CD4-positive, alpha-beta T cell treated with Interleukin-17A for 4 hours (primary cell): ENCODE data around the gene GABRG3.

Experiments used
- DNase-seq: peaks from one replicate; pipeline ENCODE4 v3.0.0-alpha.2; 2020; ENCODE audit warnings: mixed read lengths

Gene GABRG3

GRCh38 chr15:27114473-27114872 is 143.5 kb downstream of the GABRG3 start:
- no peak for DNase-seq

DNA sequence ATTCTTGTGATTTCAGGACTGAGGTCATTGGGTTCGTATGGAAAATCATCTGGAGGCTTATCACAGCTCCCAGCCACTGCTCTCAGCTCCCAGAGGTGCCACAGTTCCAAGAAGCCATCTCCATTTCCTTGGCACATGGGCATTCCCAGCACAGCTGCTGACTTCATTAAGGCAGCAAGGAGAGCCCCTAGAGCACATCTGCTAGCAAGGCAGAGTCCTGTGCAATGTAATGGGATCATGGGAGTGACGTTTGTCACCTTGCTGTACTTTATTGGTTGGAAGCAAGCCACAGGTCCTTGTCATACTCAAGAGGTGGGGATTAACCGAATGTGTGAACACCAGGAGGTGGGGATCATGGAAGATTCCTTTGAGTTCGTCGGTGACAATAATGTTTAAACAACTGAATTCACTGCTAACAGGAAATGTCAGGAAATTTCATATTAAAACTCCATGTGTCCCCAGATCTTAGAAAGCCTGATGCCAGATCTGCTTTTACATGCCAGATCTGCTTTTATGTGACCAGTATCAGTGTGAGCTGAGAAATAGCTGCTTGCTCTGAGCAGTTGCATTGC is 148.8 kb downstream of the GABRG3 start:
- DNase-seq: no peak

DNA sequence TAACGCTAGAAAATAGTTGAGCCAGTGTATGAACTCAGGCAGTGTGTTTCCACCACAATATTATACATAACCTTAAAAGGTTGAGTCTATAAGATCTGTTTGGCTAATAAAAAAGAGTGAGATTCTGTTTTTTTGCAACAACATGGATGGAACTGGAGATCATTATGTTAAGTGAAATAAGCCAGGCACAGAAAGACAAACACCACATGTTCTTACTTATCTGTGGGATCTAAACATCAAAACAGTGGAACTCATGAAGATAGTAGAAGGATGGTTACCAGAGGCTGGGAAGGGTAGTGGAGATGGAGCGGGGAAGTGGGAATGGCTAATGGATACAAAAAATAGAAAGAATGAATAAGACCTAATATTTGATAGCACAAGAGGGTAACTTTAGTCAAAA is 150.7 kb downstream of the GABRG3 start:
- DNase-seq: no peak

- no peak for DNase-seq
These were observed 152.3 kb downstream of the GABRG3 start for GRCh38 chr15:27123291-27123690.

GRCh38 chr15:27123808-27124207 is 152.8 kb downstream of the GABRG3 start:
- DNase-seq: no peak

DNA sequence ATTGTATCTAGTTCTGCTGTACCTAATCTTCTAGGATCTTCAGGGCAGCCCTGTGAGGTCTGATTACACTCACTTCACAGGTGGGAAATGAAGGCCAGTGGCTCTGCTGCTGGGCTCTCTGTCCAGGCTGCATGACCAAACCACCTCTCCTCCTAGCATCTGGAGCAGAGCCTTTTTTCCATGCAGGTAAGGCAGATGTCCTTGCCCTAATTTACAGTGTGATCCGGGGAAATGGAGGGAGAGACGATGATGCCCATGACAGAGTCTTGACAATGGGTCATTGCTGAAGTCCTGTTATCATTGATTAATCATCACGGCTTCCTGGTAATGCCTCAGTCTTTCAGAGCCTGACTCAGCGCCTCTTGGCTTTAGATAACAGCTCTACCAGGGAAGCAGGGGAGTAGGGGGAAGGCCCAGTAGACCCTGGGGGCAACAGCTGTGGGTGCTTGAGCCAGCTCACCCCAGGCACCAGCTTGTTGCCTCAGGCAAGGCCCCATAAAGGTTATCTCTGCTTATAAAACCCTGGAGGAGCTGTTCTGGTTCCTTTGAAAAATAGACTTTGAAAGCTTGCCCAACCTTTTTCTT is 153.4 kb downstream of the GABRG3 start:
- no peak for DNase-seq

DNA sequence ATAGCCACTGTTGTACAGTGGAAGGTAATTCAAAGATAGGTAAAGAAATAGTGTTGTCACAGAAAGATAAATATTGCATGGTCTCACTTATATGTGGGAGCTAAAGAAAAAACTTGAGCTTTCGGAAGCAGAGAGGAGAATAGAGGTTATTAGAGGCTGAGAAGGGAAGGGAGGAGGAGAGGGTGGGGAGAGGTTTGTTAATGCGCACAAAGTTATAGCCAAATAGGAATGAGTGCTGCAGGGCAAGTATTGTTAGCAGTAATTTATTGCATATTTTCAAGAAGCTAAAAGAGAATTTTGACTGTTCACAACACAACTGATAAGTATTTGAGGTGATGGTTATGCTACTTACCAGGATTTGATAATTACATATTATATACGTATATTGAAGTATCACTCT is 154.2 kb downstream of the GABRG3 start:
- DNase-seq: no peak

GRCh38 chr15:27126449-27126848 is 155.5 kb downstream of the GABRG3 start:
- no peak for DNase-seq

DNA sequence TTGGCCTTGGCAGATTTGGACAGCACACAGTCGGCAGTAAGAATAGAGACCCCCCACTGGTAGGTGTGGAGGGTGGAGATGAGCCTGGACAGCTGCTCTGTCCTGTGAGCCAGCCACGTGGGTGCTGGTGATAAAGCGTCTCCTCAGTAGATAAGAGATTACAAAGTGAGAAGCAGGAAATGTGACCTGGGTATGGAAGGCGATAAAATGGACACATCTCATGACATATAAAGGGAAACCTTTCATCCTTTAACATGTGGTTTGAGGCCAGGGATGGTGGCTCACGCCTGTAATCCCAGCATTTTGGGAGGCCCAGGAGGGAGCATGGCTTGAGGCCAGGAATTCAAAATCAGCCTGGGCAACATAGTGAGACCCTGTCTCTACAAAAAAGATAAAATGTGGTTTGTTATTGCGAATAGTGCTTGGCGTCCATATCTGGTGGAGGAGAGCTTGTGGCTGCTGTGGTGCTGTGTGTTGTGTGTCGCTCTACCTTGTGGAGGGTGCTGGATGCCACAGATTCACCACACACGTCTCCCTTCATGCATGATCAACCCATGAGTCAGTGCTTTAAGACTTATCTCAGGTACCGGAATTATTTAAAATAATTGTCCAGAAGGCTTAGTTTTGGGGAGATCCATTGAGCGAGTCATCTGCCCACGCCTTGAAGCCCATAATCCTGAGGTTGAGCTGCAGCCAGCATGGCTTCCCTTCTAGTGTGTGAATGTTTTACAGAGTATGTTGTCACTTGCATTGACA is 157.0 kb downstream of the GABRG3 start:
- DNase-seq: no peak

GRCh38 chr15:27133249-27133648 is 162.3 kb downstream of the GABRG3 start:
- no peak for DNase-seq

GRCh38 chr15:27134481-27134880 is 163.5 kb downstream of the GABRG3 start:
- no peak for DNase-seq

GRCh38 chr15:27135151-27135550 is 164.2 kb downstream of the GABRG3 start:
- DNase-seq: no peak

GRCh38 chr15:27137127-27137526 is 166.1 kb downstream of the GABRG3 start:
- DNase-seq: no peak

GRCh38 chr15:27165590-27165989 is 194.6 kb downstream of the GABRG3 start:
- DNase-seq: no peak

DNA sequence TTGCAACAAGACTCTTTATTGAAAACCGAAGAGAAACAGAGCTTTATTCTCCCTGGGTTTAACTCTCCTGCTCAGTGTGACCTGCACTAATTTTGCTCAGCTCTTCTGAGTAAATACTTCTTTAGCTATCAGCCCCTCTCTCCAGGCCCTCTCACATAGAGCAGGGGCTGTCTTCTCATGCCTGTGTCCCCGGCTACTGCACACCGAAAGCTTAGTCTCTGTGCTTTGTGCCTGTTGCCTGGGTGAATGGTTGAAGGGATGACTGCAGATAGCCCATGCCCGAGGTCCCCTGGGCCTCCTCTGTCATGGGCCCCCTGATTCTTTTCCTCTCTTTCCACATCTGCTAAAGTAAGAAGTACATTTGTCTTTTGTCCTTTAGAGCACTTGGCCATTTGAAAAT is 195.9 kb downstream of the GABRG3 start:
- no peak for DNase-seq

DNA sequence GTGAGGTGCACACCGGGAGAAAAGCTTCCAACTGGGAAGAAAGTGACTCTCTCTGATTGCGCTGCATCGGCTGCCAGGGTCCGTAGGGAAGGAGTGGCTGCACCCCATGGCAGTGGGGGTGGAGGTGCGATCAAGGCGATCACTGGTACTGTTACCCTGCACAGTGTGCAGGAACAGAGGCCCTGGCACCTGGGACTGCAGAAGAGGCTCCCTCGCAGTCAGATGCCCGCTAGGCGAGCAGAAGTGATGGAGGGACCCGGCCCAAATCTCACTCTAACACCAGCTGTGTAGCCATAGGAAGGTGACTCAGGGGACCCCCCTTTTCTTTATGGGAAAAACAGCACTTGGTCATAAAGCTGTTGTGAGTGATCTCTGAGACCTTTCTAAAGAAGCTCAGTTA is 196.8 kb downstream of the GABRG3 start:
- DNase-seq: no peak

DNA sequence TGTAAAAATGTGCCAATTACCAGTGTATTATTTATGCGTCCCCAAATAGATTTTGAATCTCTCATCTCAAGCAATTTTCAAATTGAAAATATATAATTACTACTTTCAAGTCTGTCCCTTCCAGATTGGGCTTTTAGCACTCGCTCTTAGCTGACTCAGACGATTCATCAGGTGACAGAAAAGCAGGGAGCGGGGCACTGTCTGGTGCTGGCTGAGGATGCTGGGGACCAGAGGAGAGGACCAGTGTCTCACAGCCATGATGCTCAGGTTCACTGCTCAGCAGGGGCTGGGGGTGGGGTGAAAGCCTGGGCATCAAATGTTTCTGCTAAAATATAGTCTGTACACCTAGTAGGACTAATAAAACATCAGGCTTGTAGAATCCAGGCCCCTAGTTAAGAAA is 199.9 kb downstream of the GABRG3 start:
- DNase-seq: no peak

DNA sequence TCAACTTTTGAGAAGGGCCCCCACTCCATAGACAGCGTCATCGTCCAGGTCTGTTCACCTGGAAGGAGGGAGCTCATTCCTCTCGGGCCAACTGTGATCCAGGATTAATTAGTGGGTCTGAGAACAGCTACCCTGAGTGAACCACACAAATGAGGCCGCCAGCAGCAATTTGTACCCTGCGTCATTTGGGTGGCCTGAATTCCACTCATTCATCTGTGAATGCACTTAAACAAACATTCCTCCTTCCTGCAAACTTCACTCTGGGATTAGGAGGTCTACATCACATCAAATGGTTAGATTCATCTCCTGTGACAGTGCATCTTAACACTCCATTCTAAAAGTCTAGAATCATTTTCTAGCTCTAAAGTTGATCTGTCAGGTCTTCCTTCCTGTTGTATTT is 201.8 kb downstream of the GABRG3 start:
- no peak for DNase-seq

- DNase-seq: no peak
These were observed 204.6 kb downstream of the GABRG3 start for GRCh38 chr15:27175472-27176153.

DNA sequence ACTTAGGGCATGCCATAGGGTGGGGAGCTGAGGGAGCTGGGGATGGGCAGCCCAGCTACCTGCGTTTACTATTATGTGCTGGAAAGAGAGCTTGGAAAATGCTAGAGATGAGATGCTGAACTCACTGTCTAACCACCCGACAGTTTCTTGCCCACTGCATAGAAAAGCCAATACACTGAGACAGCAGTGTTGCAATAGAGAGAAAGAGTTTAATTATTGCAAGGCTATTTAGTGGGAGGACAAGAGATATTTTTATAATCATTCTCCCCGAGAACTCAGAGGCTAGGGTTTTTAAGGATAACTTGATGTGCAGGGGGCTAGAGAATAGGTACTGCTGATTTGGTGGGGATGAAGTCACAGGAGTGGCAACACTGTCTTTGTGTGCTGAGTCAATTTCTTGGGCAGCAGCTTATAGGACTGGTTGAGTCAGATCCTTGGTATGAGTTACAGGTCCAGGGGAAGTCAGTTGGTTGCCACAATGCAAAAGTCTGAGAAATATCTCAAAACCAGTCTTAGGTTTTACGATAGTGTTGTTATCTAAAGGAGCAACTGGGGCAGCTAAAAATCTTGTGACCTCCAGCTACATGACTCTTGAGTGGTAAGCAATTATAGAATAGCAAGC is 205.9 kb downstream of the GABRG3 start:
- DNase-seq: no peak

- no peak for DNase-seq
These were observed 208.8 kb downstream of the GABRG3 start for GRCh38 chr15:27179789-27180188.

DNA sequence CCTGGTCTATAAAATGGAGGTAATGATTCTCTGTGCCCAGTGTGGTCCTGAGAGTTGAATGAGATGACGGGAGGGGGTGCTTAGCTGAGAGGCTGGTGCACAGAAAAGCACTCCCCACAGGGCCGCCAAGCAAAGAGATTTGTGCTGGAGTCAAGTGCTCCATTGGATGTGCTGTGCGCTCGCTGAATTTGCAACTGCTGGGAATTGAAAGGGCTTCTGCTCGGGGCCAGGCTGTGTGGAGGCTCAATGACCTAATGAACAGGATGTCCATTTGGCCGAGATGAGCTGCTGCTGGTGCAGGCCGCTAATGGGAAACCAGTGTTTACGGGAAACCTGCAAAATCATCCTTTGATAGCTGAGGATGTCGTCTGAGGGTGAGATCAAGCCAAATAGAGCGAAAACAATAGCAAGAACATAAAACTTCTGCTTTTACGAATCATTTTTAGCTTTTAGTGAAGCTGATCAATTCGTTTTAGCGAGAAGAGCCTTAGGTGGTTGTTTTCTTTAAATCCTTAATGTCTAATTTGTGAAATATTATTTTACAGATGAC is 211.7 kb downstream of the GABRG3 start:
- DNase-seq: no peak

GRCh38 chr15:27183201-27183600 is 212.2 kb downstream of the GABRG3 start:
- no peak for DNase-seq
